Common myeloid progenitor, CD34-positive (primary cell): Measurements from ENCODE around the gene MBNL1.

Experiments used
- CTCF ChIA-PET: fragments of 350-600 bp; sonication (Branson Sonifier 250); formaldehyde crosslinking; loops from one replicate; lab custom pipeline; 2021; ENCODE audit warnings: antibody characterized with exemption; lab: Charles Lee
- POLR2A ChIA-PET: fragments of 350-600 bp; sonication (Branson Sonifier 250); formaldehyde crosslinking; loops from one replicate; lab custom pipeline; 2021; ENCODE audit warnings: antibody characterized with exemption; lab: Charles Lee
- DNase-seq, 3 donors: peaks; one replicate each; pipeline versions ENCODE4 v3.0.0 to v3.0.0-alpha.2; 2013
- H3K27ac ChIP-seq, 2 experiments: 1 replicate in 1 of 2; 2 replicates in 1 of 2; pipeline ENCODE4 v1.7.0; 2013; ENCODE audit warnings: inconsistent platforms in 2 of 2, low read length in 2 of 2, mild to moderate bottlenecking in 2 of 2, low read depth in 1 of 2, moderate library complexity in 1 of 2; ENCODE audit not compliant: severe bottlenecking in 2 of 2, insufficient read depth in 1 of 2, poor library complexity in 1 of 2
- H3K27me3 ChIP-seq, 5 experiments: replicated peaks in 2 of 5; 1 replicate in 3 of 5; 2 replicates in 2 of 5; pipeline versions ENCODE4 v1.6.1 to v1.7.0; 2013; ENCODE audit warnings: low read length in 4 of 5, mild to moderate bottlenecking in 2 of 5, moderate library complexity in 2 of 5, inconsistent platforms in 1 of 5; ENCODE audit not compliant: insufficient read depth in 5 of 5, control insufficient read depth in 4 of 5
- H3K36me3 ChIP-seq, 4 experiments: 1 replicate in 2 of 4; 2 replicates in 2 of 4; pipeline versions ENCODE4 v1.6.1 to v1.7.0; 2013; ENCODE audit warnings: low read length in 3 of 4, control low read depth in 1 of 4, mild to moderate bottlenecking in 1 of 4; ENCODE audit not compliant: control insufficient read depth in 4 of 4, insufficient read depth in 4 of 4
- H3K4me1 ChIP-seq, 4 experiments: 1 replicate in 3 of 4; 2 replicates in 1 of 4; pipeline versions ENCODE4 v1.6.1 to v1.7.1; 2013; ENCODE audit warnings: low read length in 3 of 4, mild to moderate bottlenecking in 3 of 4, control low read depth in 1 of 4, inconsistent platforms in 1 of 4, moderate library complexity in 1 of 4; ENCODE audit not compliant: control insufficient read depth in 4 of 4, insufficient read depth in 4 of 4; ENCODE audit errors: control extremely low read depth in 1 of 4
- H3K4me3 ChIP-seq, 7 experiments: 1 replicate in 4 of 7; 2 replicates in 3 of 7; pipeline versions ENCODE4 v1.5.1 to v1.7.0; 2013; ENCODE audit warnings: mild to moderate bottlenecking in 7 of 7, low read length in 6 of 7, moderate library complexity in 6 of 7, inconsistent platforms in 2 of 7, low read depth in 2 of 7, control low read depth in 1 of 7; ENCODE audit not compliant: insufficient read depth in 4 of 7, control insufficient read depth in 1 of 7; ENCODE audit errors: extremely low read depth in 1 of 7
- H3K9me3 ChIP-seq, 5 experiments: 1 replicate in 4 of 5; 2 replicates in 1 of 5; pipeline versions ENCODE4 v1.6.1 to v1.7.1; 2013; ENCODE audit warnings: low read length in 4 of 5, mild to moderate bottlenecking in 2 of 5, inconsistent platforms in 1 of 5, low read depth in 1 of 5, moderate library complexity in 1 of 5; ENCODE audit not compliant: control insufficient read depth in 4 of 5, insufficient read depth in 2 of 5; ENCODE audit errors: control extremely low read depth in 1 of 5
- WGBS: methylation state at CpG from one replicate; pipeline ENCODE4 v1.1.5; 2013; ENCODE audit not compliant: insufficient coverage; 5-methylcytosine and 5-hydroxymethylcytosine counted together

MBNL1 gene

DNA sequence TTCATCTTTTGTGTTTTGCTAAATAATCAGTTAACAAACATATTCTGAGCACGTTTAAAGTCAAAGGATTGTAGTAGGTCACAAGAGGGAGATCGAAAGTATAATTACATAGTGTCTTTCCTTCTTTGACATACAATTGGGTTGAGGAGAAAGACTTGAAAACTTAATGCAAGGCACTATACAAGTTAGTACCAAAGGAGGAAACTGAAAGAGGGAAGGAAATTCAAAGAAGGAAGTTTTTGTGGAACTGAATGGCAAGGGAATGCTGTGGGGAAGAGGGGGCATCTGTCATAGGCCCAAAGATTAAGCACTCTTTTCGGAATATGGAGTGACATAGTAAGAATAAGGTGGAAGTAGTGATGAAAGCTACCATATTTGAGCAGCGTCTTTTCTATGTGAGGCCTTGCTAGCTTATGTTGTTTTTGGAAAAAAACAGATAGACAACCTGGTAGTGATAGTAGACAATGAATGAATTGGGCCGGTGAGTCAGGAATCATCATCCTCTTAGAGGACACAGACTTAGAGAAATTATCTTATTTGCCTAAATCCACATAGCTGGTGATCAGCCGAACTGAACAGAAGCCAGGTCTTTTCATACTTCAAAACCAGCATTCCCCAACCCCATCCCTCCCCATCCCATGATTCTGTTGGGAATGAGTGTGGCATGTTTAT is 10.2 kb downstream of the MBNL1 start:
- H3K36me3 ChIP-seq: peaks cover 0 to 22% (median under 1%) of the 10 kb centered on the region in 4 experiments
- peak overlapping the region in 1 of 7 experiments; percentile 2 for H3K4me3 ChIP-seq
- no peaks in the 10 kb centered on the region for H3K27me3 ChIP-seq
- ChIA-PET POLR2A (no interaction called here), CTCF (interaction anchor here (1.0 to 1.8 kb wide), 4 partner anchors 9 to 95 kb away, joined by 3 to 5 read pairs (median 4); no protein-coding TSS in a partner anchor)
- 33% methylated on average over 1 of the region's 6 CpGs for WGBS
- peaks cover 48 to 92% (median 68%) of the 10 kb centered on the region in 4 experiments for H3K4me1 ChIP-seq
- H3K27ac ChIP-seq: peak overlapping the region in 1 of 2 experiments; percentile 67
- no peak for DNase-seq
- H3K9me3 ChIP-seq: no peaks in the 10 kb centered on the region

- peak overlapping the region in 1 of 2 experiments; percentile 67 for H3K27ac ChIP-seq
- WGBS: no CpG with 5 or more reads among the region's 3 CpGs
These were observed 10.8 kb downstream of the MBNL1 start for GRCh38 chr3:152279479-152279878.

GRCh38 chr3:152280539-152280938 is 11.8 kb downstream of the MBNL1 start:
- Histone ChIP-seq H3K27ac (peak overlapping the region in 1 of 2 experiments; percentile 38), H3K36me3 (peaks cover 0 to 19% (median 2%) of the 10 kb centered on the region in 4 experiments), H3K4me3 (peak overlapping the region in 2 of 7 experiments; percentile 1 to 13), H3K4me1 (peaks cover 46 to 89% (median 69%) of the 10 kb centered on the region in 4 experiments), H3K27me3 (no peaks in the 10 kb centered on the region), H3K9me3 (no peaks in the 10 kb centered on the region)
- WGBS: 20% methylated on average over 1 of the region's 3 CpGs
- DNase-seq: no peak
- POLR2A ChIA-PET: no interaction called here
- CTCF ChIA-PET: interaction anchor here (1.1 to 2.7 kb wide), 4 partner anchors 11 to 97 kb away, joined by 3 to 14 read pairs (median 6); no protein-coding TSS in a partner anchor

More at GRCh38 chr3:152279479-152279878, 10.8 kb downstream of the MBNL1 start:
- CTCF ChIA-PET: interaction anchor here (0.9 to 2.7 kb wide), 6 partner anchors 8 to 96 kb away, joined by 3 to 14 read pairs (median 4); no protein-coding TSS in a partner anchor
- Histone ChIP-seq H3K4me3 (peak overlapping the region in 1 of 7 experiments; percentile 1), H3K9me3 (no peaks in the 10 kb centered on the region), H3K36me3 (peaks cover 0 to 22% (median under 1%) of the 10 kb centered on the region in 4 experiments), H3K4me1 (peaks cover 47 to 92% (median 71%) of the 10 kb centered on the region in 4 experiments), H3K27me3 (no peaks in the 10 kb centered on the region)
- POLR2A ChIA-PET: interaction anchor here (0.7 kb wide), 1 partner anchor 10 kb away, joined by 4 read pairs; no protein-coding TSS in a partner anchor
- DNase-seq: no peak

- Histone ChIP-seq H3K9me3 (no peaks in the 10 kb centered on the region), H3K27ac (no peak overlapping the region), H3K4me3 (peak overlapping the region in 1 of 7 experiments; percentile 32), H3K36me3 (peaks cover 0 to 23% (median 2%) of the 10 kb centered on the region in 4 experiments), H3K27me3 (no peaks in the 10 kb centered on the region), H3K4me1 (peaks cover 46 to 86% (median 67%) of the 10 kb centered on the region in 4 experiments)
- POLR2A ChIA-PET: no interaction called here
- DNase-seq: no peak
- CTCF ChIA-PET: interaction anchor here (0.8 to 2.7 kb wide), 6 partner anchors 10 to 97 kb away, joined by 3 to 14 read pairs (median 5); no protein-coding TSS in a partner anchor
- 69% methylated on average over 2 of the region's 2 CpGs for WGBS
These were observed 12.5 kb downstream of the MBNL1 start for GRCh38 chr3:152281133-152281713.

GRCh38 chr3:152282813-152283212 is 14.1 kb downstream of the MBNL1 start:
- peak overlapping the region in 3 of 7 experiments; percentile 16 to 33 (median 29) for H3K4me3 ChIP-seq
- H3K27ac ChIP-seq: peak overlapping the region in 1 of 2 experiments; percentile 62
- no CpG with 5 or more reads among the region's 1 CpG for WGBS

DNA sequence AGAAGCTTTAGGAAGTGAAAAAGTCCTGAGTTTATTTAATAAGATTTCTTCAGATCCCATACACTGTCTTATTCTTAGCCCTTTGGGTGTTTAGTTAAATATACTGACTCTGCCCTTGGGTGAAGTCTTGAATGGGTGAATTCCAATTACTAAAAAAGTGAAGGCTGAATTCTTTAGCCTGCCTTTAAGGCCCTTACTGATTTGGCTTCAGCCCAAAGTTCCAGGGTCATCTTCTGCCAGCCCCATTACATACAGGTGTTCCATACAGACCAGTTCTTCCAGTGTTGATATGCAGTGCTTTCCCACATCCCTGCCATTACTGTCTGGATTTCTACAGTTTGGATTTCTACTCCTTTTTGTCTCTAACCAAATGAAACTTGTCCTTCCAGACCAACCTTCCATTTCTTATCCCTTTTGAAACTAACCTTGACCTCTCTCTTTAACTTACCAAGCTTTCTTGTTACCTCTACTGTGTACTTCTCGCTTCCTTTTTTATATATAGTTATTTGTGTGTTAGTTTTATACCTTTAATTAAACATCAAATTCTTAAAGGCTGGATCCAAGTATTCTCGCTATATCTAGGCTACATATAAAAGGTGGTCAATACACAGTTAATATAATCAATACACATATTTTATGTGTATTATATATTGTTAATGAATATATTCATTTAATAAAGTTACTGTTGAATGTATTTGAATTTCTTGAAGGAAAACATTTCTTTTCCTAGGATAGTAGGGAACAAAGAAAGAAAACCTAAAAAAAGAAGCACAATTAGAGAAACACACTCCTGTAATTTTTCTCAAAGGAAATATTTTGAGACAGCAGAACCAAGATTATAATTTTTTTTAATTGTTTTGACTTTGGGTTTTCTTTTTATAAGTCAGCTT is 15.0 kb downstream of the MBNL1 start:
- peak overlapping the region in 4 of 7 experiments; percentile 5 to 29 (median 26) for H3K4me3 ChIP-seq
- WGBS: no CpG with 5 or more reads among the region's 2 CpGs

More at GRCh38 chr3:152282813-152283212, 14.1 kb downstream of the MBNL1 start:
- peaks cover 42 to 83% (median 58%) of the 10 kb centered on the region in 4 experiments for H3K4me1 ChIP-seq
- no peaks in the 10 kb centered on the region for H3K9me3 ChIP-seq
- POLR2A ChIA-PET: no interaction called here
- no peaks in the 10 kb centered on the region for H3K27me3 ChIP-seq
- H3K36me3 ChIP-seq: peaks cover 0 to 23% (median 2%) of the 10 kb centered on the region in 4 experiments
- CTCF ChIA-PET: interaction anchor here (1.2 kb wide), 1 partner anchor 10 kb away, joined by 4 read pairs; no protein-coding TSS in a partner anchor
- no peak for DNase-seq

More for the DNA sequence above, 15.0 kb downstream of the MBNL1 start:
- ChIA-PET POLR2A (interaction anchor here (0.6 kb wide), 1 partner anchor 797 kb away, joined by 3 read pairs; no protein-coding TSS in a partner anchor), CTCF (interaction anchor here (1.2 to 2.9 kb wide), 5 partner anchors 10 to 98 kb away, joined by 3 to 10 read pairs (median 4); no protein-coding TSS in a partner anchor)
- Histone ChIP-seq H3K4me1 (peaks cover 45 to 84% (median 59%) of the 10 kb centered on the region in 4 experiments), H3K27me3 (no peaks in the 10 kb centered on the region), H3K36me3 (peaks cover 0 to 23% (median 1%) of the 10 kb centered on the region in 4 experiments), H3K27ac (peak overlapping the region in 1 of 2 experiments; percentile 62), H3K9me3 (no peaks in the 10 kb centered on the region)
- no peak for DNase-seq
